GM19455 (cell line): Measurements from ENCODE around the gene TBX19.
A peak's percentile ranks its signal among the peaks of the same experiment; 100 is the strongest.

ENCODE experiments used
- ATAC-seq: cut with Tn5 transposase; IDR thresholded peaks from one replicate; pipeline ENCODE4 v1.9.1; 2021; ENCODE audit not compliant: unreplicated experiment

The TBX19 gene

GRCh38 chr1:168280296-168280927, at the start of gene TBX19:
TBX19 (plus strand) TSS chr1:168280877; CDS start chr1:168281091, 214 bp downstream.
- ATAC-seq = no peak

GRCh38 chr1:168234846-168235547, 45.7 kb upstream of the TBX19 start:
- peak; percentile 84 for ATAC-seq

- ATAC-seq = peak; percentile 14
Measured at GRCh38 chr1:168235548-168235885, 45.2 kb upstream of the TBX19 start.

DNA sequence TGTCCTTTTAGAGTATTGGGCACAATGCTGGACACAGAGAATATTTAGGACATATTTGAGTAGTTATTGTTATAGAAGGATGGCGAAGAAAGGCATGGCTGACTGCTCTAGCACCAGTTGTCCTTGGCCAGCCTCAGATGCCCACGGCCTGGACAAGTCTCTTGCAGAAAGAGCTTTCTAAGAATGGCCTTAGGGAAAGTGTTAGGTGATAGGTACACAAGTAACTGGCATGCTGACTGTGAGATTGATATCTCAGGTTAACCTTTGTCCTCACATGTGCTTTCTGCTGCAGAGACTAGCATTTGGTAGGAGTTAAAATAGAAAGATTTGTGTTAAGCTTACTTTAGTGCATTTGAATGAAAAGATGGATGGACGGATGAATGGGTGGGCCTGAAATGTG, 44.7 kb upstream of the TBX19 start:
- ATAC-seq = no peak

- ATAC-seq = no peak
Measured at GRCh38 chr1:168236836-168237611, 43.7 kb upstream of the TBX19 start.

DNA sequence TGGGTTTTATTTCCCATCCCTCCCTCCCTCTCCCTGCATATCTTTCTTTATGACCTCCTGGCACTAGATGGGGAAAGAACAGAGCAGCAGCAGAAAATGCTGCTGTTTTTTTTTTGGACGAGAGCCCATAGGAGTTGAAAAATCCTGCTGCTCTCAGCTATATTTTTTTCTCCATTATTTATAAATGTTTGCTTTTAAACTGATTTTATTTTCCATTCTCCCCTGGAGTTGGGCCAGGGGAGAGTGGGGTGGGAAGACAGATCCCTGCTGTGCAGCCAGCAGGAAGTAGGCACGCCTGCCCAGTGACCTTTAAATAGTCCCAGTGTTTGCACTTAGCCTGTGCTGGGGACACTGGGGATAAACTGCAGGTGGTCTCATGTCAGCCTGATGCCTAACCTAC, 37.5 kb upstream of the TBX19 start:
- no peak for ATAC-seq

GRCh38 chr1:168243636-168244212, 37.0 kb upstream of the TBX19 start:
- no peak for ATAC-seq

GRCh38 chr1:168245042-168245441, 35.6 kb upstream of the TBX19 start:
- no peak for ATAC-seq

- ATAC-seq = no peak
Measured at GRCh38 chr1:168246506-168246905, 34.2 kb upstream of the TBX19 start.

DNA sequence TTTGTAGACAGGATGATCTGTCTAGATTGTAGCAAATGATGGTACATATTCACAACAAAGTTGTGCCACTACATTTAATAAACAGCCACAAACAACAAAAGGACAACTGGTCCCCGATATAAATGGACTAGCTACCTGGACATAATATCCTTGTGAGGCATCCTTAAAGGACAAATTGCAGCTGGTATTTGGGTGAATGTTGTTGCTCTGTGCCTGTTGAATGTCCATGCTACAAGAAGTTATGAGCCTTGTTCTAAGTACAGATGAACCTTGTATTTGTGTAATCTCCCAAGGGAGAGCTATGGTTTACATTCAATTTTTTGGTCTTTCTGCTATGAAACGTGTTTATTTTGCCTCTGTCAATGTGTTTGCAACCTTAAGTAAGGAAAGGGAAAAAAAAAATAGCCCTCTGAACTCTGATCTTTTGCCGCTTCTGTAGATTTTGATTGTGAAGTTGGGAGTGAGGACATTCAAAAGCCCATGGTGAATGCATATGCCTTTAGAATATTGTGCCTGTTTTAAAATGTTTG, 28.4 kb upstream of the TBX19 start:
- no peak for ATAC-seq

- no peak for ATAC-seq
Measured at GRCh38 chr1:168256164-168256563, 24.5 kb upstream of the TBX19 start.

DNA sequence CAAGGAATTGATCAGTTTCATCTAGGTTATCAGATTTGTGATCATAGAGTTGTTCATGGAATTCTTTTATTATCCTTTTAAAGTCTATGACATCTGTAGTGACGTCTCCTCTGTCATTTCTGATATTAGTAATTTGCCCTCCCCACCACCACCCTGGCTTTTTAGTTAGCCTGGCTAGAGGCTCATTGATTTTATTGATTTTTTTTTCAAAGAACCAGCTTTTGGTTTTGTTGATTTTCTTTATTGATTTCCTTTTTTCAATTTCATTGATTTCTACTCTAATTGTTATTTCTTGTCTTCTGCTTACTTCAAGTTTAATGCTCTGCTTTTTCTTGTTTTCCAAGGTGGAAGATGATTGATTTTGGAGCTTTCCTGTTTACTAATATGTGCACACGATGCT, 23.3 kb upstream of the TBX19 start:
- no peak for ATAC-seq

GRCh38 chr1:168259567-168259966, 21.1 kb upstream of the TBX19 start:
- no peak for ATAC-seq

DNA sequence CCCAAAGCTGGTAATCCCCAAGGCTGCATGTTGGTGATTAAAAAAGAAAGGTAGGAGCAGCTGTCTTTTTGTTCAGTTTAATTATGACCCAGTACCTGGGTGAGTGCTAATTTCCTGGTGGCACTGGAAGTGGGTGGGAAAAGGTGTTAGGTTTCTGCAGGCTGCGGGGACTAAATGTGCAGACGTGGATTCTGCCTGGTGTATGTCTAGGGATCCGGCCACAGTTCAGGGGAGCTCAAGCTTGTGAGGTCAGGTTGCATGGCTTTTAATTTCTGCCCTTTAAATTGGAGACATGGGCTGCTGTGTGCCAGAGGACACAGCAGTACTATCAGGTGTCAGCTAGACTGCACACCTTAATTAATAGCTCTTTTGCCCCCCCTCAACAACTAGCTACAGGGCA, 20.3 kb upstream of the TBX19 start:
- ATAC-seq = no peak

- ATAC-seq = no peak
Measured at GRCh38 chr1:168261390-168261789, 19.3 kb upstream of the TBX19 start.

GRCh38 chr1:168263130-168263529, 17.5 kb upstream of the TBX19 start:
- ATAC-seq = no peak

GRCh38 chr1:168264296-168264695, 16.4 kb upstream of the TBX19 start:
- no peak for ATAC-seq

GRCh38 chr1:168265596-168265995, 15.1 kb upstream of the TBX19 start:
- no peak for ATAC-seq

DNA sequence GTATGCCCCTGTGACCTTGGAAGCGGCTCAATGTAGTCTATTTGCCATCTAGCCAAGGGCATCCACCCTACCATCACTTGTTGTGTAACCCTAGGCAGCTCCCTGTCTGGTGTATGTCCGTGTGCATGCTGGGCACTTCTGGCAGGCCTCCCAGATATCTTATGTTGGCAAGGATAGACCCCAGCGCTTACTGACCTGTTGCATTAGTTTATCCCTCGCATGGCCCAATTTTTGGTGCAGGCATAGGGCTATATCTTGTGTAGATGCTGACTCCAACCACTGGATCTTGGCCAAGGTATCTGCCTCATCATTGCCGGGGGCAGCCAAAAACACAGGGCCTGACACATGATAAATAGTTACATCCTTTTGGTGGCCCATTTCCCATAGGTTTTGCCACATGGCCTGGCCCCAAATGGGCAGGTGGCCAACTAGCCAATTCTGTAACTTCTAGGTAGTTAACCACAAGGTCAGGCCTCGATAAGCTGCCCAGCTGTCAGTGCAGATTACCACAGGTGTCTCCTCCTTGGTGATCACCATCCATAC, 14.0 kb upstream of the TBX19 start:
- no peak for ATAC-seq

GRCh38 chr1:168271636-168272035, 9.0 kb upstream of the TBX19 start:
- no peak for ATAC-seq

- no peak for ATAC-seq
Measured at GRCh38 chr1:168273575-168273974, 7.1 kb upstream of the TBX19 start.
